ENCODE results near the gene SP3. TPM values are rescaled to one million over a fixed set of nuclear protein-coding genes. Genes with fewer than 3 reads are reported as not detected.

Gene SP3
- total RNA-seq, 2 donors from 2014 or later = 79.1 to 161 TPM

- Mint-ChIP-seq H3K36me3 (no peaks in the 10 kb centered on the region), H3K27ac (no peak overlapping the region), H3K9me3 (no peaks in the 10 kb centered on the region)
- ATAC-seq = no peak
- no peak for DNase-seq (ENCODE audit: low spot score in 2 of 2)
Observed at GRCh38 chr2:173866874-173867618, 98.1 kb downstream of the SP3 start.

DNA sequence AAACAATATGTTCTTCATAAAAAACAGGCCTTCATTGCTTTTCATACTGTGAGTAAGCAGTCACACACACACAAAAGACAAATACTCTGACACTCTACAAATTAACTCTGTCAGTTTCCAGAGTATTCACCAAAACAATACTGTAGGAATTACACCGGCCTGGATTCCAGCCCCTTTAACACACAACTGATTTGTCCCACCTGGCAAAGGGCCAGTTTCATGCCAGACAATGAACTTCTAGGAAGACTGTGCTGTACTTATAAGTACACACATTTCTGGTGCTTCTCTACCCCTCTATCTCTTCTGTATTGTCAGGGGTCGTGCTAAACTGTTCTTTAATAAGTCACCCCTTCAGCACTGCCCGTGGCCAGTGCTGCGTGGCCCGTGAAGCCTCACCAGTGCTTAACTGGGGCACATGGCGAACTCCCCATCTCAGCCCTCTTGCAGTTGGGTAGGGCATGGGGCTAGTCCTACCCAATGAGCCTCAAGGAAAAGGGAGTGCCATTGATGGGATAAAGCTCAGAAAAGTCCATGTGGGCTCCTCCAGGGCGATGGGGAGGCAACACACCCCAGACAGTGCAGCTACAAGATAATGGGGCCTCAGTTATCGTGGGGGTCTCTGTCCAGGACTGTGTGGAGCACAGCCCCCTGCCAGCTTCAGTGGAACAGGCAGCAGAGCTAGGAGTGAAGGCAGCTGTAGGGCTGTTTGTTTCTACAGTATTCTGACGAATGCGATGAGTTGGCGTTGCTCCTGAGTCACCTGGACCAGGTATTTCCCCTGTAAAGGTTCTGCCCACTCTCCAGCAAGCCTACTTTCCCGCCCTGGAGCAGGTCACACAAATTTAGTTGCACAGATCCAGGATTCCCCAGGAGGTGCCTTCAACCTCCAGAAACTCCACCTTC, 99.0 kb downstream of the SP3 start:
- H3K36me3 Mint-ChIP-seq = no peaks in the 10 kb centered on the region
- no peaks in the 10 kb centered on the region for H3K9me3 Mint-ChIP-seq
- H3K27ac Mint-ChIP-seq = no peak overlapping the region
- DNase-seq (ENCODE audit: low spot score in 2 of 2) = no peak
- ATAC-seq = no peak

DNA sequence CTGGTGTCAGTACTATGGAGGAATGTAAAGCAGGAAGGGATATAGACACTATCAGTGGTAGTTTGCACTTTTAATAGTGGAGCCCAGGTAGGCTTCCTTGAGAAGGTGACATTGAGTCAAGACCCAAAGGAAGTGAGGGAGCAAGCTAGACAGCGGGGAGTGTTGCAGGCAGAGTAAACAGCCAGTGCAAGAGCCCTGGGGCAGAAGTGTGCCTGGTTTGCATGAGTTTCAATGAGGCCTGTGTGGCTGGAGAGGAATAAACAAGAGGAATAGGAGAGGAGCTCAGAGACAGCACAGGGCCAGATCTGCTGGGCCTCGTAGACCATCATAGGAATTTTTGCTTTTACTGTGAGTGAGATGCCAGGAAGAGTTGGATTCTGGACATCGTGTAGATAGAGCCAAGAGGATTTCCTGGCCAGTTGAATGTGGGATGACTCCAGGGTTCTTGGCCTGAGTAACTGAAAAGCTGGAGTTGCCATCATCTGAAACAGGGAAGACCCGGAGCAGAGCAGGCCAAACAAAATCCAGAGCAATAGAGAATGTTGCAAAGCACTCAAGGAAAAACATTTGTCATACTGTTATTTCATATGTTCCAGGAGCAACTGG, 102.5 kb downstream of the SP3 start:
- DNase-seq (ENCODE audit: low spot score in 2 of 2) = no peak
- Mint-ChIP-seq H3K27ac (no peak overlapping the region), H3K9me3 (no peaks in the 10 kb centered on the region)

GRCh38 chr2:173860566-173860965, 104.6 kb downstream of the SP3 start:
- ATAC-seq = no peak
- Mint-ChIP-seq H3K36me3 (no peaks in the 10 kb centered on the region), H3K9me3 (no peaks in the 10 kb centered on the region), H3K27ac (no peak overlapping the region)
- DNase-seq (ENCODE audit: low spot score in 2 of 2) = no peak

More for the DNA sequence above, 102.5 kb downstream of the SP3 start:
- no peak for ATAC-seq
- H3K36me3 Mint-ChIP-seq = no peaks in the 10 kb centered on the region

GRCh38 chr2:173860082-173860481, 105.1 kb downstream of the SP3 start:
- Mint-ChIP-seq H3K27ac (no peak overlapping the region), H3K9me3 (no peaks in the 10 kb centered on the region), H3K36me3 (no peaks in the 10 kb centered on the region)
- ATAC-seq (no peak), DNase-seq (ENCODE audit: low spot score in 2 of 2) (no peak)

DNA sequence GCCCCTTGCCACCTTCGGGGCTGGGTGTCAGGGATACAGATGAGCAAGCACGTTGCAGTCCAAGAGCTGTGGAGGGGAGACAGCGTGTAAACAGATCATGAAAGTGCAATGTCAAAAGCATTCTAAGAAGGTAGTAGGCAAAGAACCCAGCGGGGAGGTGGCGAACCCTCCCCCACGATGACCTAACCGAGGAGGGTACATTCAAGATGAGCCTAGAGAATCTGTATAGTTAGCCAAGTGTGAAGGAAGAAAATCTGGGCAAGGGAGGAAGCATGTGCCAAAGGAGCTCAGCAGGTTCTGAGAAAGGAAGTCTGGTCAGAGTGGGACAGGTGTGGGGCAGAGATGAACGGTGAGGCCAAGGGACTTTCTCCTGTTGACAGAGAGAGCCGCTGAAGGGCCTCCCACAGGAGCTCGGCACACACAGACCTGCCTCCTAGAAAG, 106.9 kb downstream of the SP3 start:
- ATAC-seq = no peak
- Mint-ChIP-seq H3K9me3 (no peaks in the 10 kb centered on the region), H3K36me3 (no peaks in the 10 kb centered on the region), H3K27ac (no peak overlapping the region)
- no peak for DNase-seq (ENCODE audit: low spot score in 2 of 2)

Data from activated naive CD4-positive, alpha-beta T cell treated with anti-CD3 and anti-CD28 coated beads, Interleukin-2, amount 50 U/mL, for 72 hours (primary cell).